ENCODE measurements around the gene TKTL1.
A peak's percentile ranks its signal among the peaks of the same experiment; 100 is the strongest.

The TKTL1 gene

DNA sequence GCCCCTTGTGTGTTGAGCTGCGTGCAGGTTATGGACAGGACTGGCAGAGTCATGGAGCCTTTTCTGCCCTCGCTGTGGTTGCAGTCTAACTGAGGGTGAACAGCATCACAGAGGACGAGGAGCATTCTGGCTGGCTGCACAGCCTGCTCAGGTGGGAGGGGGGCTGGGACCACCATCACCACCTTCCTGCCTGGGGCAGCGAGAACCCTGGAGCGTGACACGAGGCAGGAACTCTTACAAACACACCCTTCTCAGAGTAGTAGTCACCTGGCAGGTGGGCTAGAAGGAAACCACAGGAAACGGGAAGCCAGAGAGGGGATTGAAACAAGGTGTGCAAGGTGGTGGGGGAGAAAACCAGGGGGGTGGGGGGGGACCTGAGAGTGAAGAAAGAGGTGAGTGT is 25.6 kb downstream of the TKTL1 start:
- Histone ChIP-seq H3F3A (ENCODE audit: insufficient read depth) (peaks cover 7% of the 10 kb centered on the region; the same call in 1 of the 2 replicates), H3K9ac (ENCODE audit: low read length) (peak overlapping the region; percentile 18; the same call in 1 of the 2 replicates), H3K27me3 (ENCODE audit: low read length) (no peaks in the 10 kb centered on the region), H3K9me3 (ENCODE audit: insufficient read depth, low read length) (no peaks in the 10 kb centered on the region), H3K9me2 (replicated peaks; ENCODE audit: insufficient read depth, low read length) (no peaks in the 10 kb centered on the region), H3K27ac (ENCODE audit: low read depth, low read length) (no peak overlapping the region), H2AFZ (ENCODE audit: low read depth, low read length, severe bottlenecking) (no peak overlapping the region), H4K20me1 (ENCODE audit: low read depth, low read length) (no peaks in the 10 kb centered on the region), H3K4me2 (ENCODE audit: low read depth, low read length, poor library complexity, severe bottlenecking) (peak overlapping the region; percentile 34), H3K36me3 (ENCODE audit: low read length) (no peaks in the 10 kb centered on the region), H3K4me3 (ENCODE audit: insufficient read depth, low read length, poor library complexity, severe bottlenecking) (no peak overlapping the region), H3K79me2 (ENCODE audit: insufficient read depth, low read length) (no peaks in the 10 kb centered on the region)
- TF ChIP-seq, protein P1, sequence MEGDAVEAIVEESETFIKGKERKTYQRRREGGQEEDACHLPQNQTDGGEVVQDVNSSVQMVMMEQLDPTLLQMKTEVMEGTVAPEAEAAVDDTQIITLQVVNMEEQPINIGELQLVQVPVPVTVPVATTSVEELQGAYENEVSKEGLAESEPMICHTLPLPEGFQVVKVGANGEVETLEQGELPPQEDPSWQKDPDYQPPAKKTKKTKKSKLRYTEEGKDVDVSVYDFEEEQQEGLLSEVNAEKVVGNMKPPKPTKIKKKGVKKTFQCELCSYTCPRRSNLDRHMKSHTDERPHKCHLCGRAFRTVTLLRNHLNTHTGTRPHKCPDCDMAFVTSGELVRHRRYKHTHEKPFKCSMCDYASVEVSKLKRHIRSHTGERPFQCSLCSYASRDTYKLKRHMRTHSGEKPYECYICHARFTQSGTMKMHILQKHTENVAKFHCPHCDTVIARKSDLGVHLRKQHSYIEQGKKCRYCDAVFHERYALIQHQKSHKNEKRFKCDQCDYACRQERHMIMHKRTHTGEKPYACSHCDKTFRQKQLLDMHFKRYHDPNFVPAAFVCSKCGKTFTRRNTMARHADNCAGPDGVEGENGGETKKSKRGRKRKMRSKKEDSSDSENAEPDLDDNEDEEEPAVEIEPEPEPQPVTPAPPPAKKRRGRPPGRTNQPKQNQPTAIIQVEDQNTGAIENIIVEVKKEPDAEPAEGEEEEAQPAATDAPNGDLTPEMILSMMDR (IDR thresholded peaks at IDR 0.05; ENCODE audit: insufficient read depth, low read length, poor library complexity, severe bottlenecking) = no peak
- TF ChIP-seq EZH2phosphoT487 (conservative IDR thresholded peaks at IDR 0.05; ENCODE audit: low read length) = no peak

DNA sequence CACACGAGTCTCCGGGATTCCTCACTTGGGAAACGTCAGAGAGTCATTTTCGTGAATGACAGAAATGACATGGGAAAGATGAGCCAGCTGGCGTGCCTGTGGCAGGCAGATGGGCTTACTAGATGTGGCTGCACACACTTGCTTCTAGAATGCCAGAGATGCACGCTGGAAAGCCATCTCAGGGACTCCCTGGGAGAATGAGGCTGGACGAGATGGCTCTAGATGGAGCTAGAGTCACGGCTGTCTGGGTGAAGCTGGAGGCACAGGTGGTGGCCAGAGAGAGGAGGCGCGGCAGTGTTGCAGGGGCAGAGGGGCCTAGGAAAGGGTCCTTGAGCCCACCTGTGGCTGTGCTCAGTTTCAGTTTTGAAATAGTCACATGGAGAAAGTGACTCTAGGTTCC is 26.0 kb downstream of the TKTL1 start:
- Histone ChIP-seq H4K20me1 (ENCODE audit: low read depth, low read length) (no peaks in the 10 kb centered on the region), H3K27ac (ENCODE audit: low read depth, low read length) (peak overlapping the region; percentile 40), H2AFZ (ENCODE audit: low read depth, low read length, severe bottlenecking) (no peak overlapping the region), H3K4me2 (ENCODE audit: low read depth, low read length, poor library complexity, severe bottlenecking) (peak overlapping the region; percentile 15), H3K9me2 (replicated peaks; ENCODE audit: insufficient read depth, low read length) (no peaks in the 10 kb centered on the region), H3F3A (ENCODE audit: insufficient read depth) (peaks cover 7% of the 10 kb centered on the region; the same call in 1 of the 2 replicates), H3K79me2 (ENCODE audit: insufficient read depth, low read length) (no peaks in the 10 kb centered on the region), H3K4me3 (ENCODE audit: insufficient read depth, low read length, poor library complexity, severe bottlenecking) (no peak overlapping the region), H3K9ac (ENCODE audit: low read length) (no peak overlapping the region), H3K27me3 (ENCODE audit: low read length) (no peaks in the 10 kb centered on the region), H3K36me3 (ENCODE audit: low read length) (no peaks in the 10 kb centered on the region), H3K9me3 (ENCODE audit: insufficient read depth, low read length) (no peaks in the 10 kb centered on the region)
- TF ChIP-seq, protein P1 (IDR thresholded peaks at IDR 0.05; ENCODE audit: insufficient read depth, low read length, poor library complexity, severe bottlenecking) = no peak
- no peak for TF ChIP-seq EZH2phosphoT487 (conservative IDR thresholded peaks at IDR 0.05; ENCODE audit: low read length)

DNA sequence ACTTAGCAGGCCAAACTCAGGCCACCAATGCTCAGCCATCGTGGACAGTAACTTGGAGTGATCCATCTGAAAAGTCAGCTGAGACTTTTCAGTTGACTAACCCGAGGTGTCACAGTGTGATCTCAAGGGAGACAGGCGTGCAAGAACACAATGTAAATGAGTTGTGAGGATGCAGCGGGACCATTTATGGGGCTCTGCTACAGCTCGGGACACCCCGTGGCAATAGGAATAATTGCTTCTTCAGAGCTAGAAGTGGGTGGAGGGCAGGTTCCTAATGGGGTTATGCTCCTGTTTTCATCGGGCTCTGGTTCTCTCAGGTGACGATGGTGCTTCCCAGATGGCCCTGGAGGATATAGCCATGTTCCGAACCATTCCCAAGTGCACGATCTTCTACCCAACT is 27.3 kb downstream of the TKTL1 start:
- TF ChIP-seq, protein P1 (IDR thresholded peaks at IDR 0.05; ENCODE audit: insufficient read depth, low read length, poor library complexity, severe bottlenecking) = no peak
- no peak for TF ChIP-seq EZH2phosphoT487 (conservative IDR thresholded peaks at IDR 0.05; ENCODE audit: low read length)
- no peaks in the 10 kb centered on the region for H3K79me2 ChIP-seq (ENCODE audit: insufficient read depth, low read length)

More for the DNA sequence above, 27.3 kb downstream of the TKTL1 start:
- peak overlapping the region; percentile 23; the same call in 1 of the 2 replicates for H3K27ac ChIP-seq (ENCODE audit: low read depth, low read length)
- H3K9me3 ChIP-seq (ENCODE audit: insufficient read depth, low read length) = no peaks in the 10 kb centered on the region
- peaks cover 7% of the 10 kb centered on the region; the same call in 1 of the 2 replicates for H3F3A ChIP-seq (ENCODE audit: insufficient read depth)
- no peak overlapping the region for H3K4me3 ChIP-seq (ENCODE audit: insufficient read depth, low read length, poor library complexity, severe bottlenecking)
- no peak overlapping the region for H3K9ac ChIP-seq (ENCODE audit: low read length)
- H3K36me3 ChIP-seq (ENCODE audit: low read length) = no peaks in the 10 kb centered on the region
- H4K20me1 ChIP-seq (ENCODE audit: low read depth, low read length) = no peaks in the 10 kb centered on the region
- H3K9me2 ChIP-seq (replicated peaks; ENCODE audit: insufficient read depth, low read length) = no peaks in the 10 kb centered on the region
- no peaks in the 10 kb centered on the region for H3K27me3 ChIP-seq (ENCODE audit: low read length)
- no peak overlapping the region for H3K4me2 ChIP-seq (ENCODE audit: low read depth, low read length, poor library complexity, severe bottlenecking)
- H2AFZ ChIP-seq (ENCODE audit: low read depth, low read length, severe bottlenecking) = no peak overlapping the region
